Stimulated activated naive CD4-positive, alpha-beta T cell treated with Interleukin-2 at 50 U/mL for 16 hours (primary cell): ENCODE data around the gene RAD51D.
"Not testable (repeated sequence)": the region's sequence is repeated elsewhere in the genome, so short reads cannot be mapped to it uniquely, and the experiment has no call there.

Source experiments
- DNase-seq: peaks from one replicate; lab custom pipeline; 2025; lab: John Stamatoyannopoulos, UW

The RAD51D gene

GRCh38 chr17:35141681-35142466 is 22.2 kb upstream of the RAD51D start, which contains the start of gene NLE1:
Gene NLE1, minus strand, starts transcription at chr17:35142303. Its CDS starts 28 bp downstream, at chr17:35142275.
- peak; percentile 87 for DNase-seq

- no peak for DNase-seq
Observed at GRCh38 chr17:35138218-35138617, 18.6 kb upstream of the RAD51D start.

GRCh38 chr17:35135322-35135721 is 15.7 kb upstream of the RAD51D start:
- DNase-seq, result no peak

- no peak for DNase-seq
Observed at GRCh38 chr17:35132816-35133550, 13.3 kb upstream of the RAD51D start.

GRCh38 chr17:35132099-35132498 is 12.4 kb upstream of the RAD51D start:
- DNase-seq, result no peak

DNA sequence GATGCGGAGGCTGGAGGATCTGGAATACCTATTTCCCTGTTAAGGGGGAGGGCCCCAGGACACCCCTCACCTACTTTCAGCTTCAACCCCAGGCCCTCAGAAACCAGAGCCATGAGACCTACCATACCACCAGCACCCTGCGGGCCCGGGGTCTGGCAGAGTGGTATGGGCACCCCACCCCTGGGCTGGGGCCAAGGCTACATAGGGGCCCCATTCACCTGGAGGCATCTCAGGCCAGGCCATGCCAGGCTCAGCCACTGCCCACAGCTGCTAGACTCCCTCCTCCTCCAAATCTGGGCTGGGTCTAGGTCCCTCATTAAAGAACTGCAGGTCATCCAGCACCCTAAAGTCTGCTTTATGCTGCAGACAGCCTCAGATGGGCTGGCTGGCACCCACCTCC is 10.7 kb upstream of the RAD51D start:
- DNase-seq, result no peak

- DNase-seq, result no peak
Observed at GRCh38 chr17:35129973-35130351, 10.3 kb upstream of the RAD51D start.

- no peak for DNase-seq
Observed at GRCh38 chr17:35129154-35129972, 9.7 kb upstream of the RAD51D start.

- DNase-seq, result no peak
Observed at GRCh38 chr17:35127751-35128514, 8.3 kb upstream of the RAD51D start.

DNA sequence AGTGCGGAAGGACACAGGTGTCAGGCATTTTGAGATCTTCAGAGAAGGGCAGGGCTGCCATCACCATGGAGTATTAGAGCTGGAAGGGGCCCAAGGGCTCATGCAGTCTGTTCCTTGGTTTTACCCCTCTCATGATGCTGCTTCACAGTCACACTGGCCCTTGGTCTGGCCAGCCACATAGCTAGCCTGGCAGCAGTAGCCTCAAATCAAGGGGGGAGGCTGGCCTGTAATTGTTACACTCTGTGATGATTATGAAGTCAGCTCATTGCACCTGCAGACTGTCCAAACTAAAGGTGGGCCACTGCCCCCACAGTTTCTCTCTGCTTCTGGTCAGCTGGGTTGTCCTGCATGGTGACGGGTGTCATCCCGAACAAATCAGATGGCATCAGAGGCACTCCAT is 1.7 kb upstream of the RAD51D start, which contains the start of gene FNDC8:
FNDC8 (plus strand) TSS at position 301 of the 400 bp plus-strand sequence; CDS start at position 380, 79 bp downstream.
- no peak for DNase-seq

DNA sequence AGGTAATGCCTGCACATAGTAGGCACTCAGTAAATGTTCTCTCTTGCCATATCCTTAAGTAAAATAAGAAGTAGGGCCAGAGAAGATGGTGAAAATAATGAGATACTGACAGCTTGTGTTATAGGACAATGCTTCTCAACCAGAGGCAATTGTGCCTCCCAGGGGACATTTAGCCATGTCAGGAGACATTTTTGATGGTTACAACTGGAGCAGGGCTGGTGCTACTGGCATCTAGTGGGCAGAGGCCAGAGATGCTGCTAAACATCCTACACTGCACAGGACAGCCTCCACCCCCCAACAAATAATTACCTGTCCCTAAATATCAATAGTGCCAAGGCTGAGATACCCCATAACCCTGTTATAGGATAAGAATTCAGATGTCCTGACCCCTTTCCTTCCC is 1.7 kb downstream of the RAD51D start:
- peak; percentile 30 for DNase-seq

- no peak for DNase-seq
Observed at GRCh38 chr17:35116845-35117244, 2.8 kb downstream of the RAD51D start.

DNA sequence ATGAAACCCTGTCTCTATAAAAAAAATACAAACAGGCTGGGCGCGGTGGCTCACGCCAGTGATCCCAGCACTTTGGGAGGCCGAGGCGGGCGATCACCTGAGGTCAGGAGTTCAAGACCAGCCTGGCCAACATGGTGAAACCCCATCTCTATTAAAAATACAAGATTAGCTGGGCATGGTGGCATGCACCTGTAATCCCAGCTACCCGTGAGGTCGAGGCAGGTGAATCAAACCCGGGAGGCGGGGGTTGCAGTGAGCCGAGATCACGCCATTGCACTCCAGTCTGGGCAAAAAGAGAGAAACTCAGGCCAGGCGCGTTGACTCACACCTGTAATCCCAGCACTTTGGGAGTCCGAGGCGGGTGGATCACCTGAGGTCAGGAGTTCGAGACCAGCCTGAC is 8.9 kb downstream of the RAD51D start:
- DNase-seq, result not testable (repeated sequence)

DNA sequence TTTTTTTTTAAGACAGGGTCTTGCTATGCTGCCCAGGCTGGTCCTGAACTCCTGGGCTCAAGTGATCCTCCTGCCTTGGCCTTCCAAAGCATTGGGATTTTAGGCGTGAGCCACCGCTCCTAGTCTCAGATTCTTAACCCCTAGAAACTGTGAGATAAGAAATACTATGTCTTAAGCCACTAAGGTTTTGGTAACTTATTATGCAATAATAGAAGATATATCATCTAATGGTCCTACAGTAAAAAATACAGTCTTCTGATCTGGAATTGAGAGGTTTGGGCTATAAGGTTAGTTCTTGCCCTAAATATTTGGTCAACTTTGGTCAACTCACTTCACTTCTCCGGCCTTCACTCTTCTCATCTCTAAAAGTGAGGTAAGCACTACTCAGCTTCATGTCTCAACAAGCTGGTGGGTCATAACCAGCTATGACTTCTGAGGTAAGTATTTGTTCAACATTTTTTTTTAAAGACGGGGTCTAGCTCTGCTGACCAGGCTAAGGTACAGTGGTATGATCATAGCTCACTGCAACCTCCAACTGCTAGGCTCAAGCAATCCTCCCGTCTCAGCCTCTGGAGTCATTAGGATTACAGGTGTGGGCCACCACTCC is 14.7 kb downstream of the RAD51D start:
- no peak for DNase-seq

- no peak for DNase-seq
Observed at GRCh38 chr17:35103271-35103670, 16.4 kb downstream of the RAD51D start.

- DNase-seq, result no peak
Observed at GRCh38 chr17:35101725-35102124, 17.9 kb downstream of the RAD51D start.

DNA sequence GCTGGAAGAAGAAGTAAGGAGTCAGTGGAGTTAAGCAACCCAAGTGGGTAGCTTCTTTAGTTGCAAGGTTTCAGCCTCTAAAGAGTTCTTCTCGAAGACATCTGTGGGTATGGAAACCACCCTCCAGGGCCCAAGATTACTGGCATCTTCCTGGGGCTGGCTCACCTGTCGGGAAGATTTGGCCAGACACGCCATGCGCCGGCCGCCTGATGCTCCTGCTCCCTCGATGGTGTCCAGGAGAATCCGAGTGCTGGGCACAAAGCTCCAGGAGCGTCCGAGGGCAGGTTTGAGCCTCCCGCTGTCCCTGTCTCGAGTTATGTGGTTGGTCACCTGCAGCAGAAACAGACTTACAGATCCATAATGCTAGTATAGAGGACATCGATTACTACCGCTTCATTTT is 18.6 kb downstream of the RAD51D start:
- no peak for DNase-seq

DNA sequence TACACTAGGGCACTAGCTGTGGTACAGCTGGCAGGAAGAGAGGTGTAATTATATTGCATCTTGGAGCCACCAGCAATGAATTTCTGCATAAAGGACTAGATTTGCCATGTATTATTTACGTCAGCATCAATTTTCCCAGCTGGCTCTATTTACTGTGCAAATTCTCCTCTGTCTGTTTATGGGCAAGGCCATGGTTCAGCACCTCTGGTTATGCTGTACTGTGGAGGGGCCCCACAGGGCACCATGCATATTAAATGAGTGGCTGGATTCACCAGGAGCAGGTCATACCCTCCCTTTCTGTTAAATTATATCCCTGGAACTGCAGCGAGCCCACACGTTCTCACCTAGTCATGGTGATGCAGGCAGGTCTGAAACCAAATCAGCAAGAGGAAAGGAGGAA is 19.8 kb downstream of the RAD51D start:
- no peak for DNase-seq

DNA sequence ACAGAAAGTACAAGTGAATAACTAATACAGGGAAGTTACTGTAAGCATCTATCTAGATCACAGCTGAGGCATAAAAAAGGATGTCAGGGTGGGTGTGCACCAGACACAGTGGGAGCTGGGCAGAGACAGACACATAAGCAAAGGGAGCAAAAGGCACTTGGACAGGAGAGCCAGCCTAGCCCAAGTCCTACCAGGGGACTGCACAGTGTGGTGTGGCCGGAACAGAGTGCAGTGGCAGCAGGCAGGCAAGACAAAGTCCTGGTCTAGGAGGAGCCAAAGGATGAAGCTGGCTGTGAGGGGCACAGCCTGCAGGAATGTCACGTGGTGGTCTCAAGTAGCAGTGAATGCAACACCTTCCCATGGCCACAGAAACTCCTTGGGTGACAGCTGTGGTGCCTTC is 21.9 kb downstream of the RAD51D start:
- no peak for DNase-seq

DNA sequence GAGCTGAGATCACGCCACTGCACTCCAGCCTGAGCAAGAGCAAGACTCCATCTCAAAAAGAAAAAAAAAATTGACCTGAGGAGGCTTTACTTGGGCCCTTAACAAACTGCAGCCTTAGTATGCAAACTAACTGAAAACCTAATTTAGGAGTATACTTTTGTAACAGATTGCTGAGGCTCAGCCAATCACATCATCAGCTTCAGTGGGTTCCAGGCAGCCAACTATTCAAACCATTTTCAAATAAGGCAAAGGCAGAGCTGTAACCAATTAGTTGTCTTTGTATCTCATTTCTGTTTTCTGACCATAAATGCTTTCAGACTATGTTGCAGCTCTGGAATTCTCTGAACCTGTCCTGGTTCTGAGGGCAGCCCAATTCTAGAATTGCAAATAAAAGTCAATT is 23.9 kb downstream of the RAD51D start:
- DNase-seq, result no peak

GRCh38 chr17:35094902-35095301 is 24.8 kb downstream of the RAD51D start:
- no peak for DNase-seq
